ENCODE results near the gene GCKR. TPM values are rescaled to one million over a fixed set of nuclear protein-coding genes. Genes with fewer than 3 reads are reported as not detected.
A peak's percentile ranks its signal among the peaks of the same experiment; 100 is the strongest.

Gene GCKR
- total RNA-seq, 2 experiments from 2014 or later, result not detected

GRCh38 chr2:27494284-27494943 is 2.2 kb upstream of the GCKR start:
- H3K36me3 Mint-ChIP-seq (ENCODE audit: low read depth), result no peaks in the 10 kb centered on the region
- ChIA-PET POLR2A (no interaction called here), CTCF (no interaction called here)
- peaks cover 30% of the 10 kb centered on the region for H3K4me1 Mint-ChIP-seq
- H3K4me3 Mint-ChIP-seq, result peak overlapping the region; percentile 45
- H3K9me3 Mint-ChIP-seq, result no peaks in the 10 kb centered on the region
- no peak for DNase-seq
- peaks cover 53% of the 10 kb centered on the region for H3K27me3 Mint-ChIP-seq
- H3K27ac Mint-ChIP-seq, result no peak overlapping the region

GRCh38 chr2:27494944-27495554 is 1.6 kb upstream of the GCKR start, which contains the start of gene FNDC4:
Gene FNDC4 (minus strand): TSS chr2:27495200. CDS start chr2:27494679, 521 bp downstream.
- CTCF ChIA-PET, result no interaction called here
- H3K36me3 Mint-ChIP-seq (ENCODE audit: low read depth), result no peaks in the 10 kb centered on the region

GRCh38 chr2:27495840-27496356 is 741 bp upstream of the GCKR start:
- H3K36me3 Mint-ChIP-seq (ENCODE audit: low read depth), result no peaks in the 10 kb centered on the region
- POLR2A ChIA-PET, result no interaction called here
- no peak for DNase-seq
- H3K4me1 Mint-ChIP-seq, result peaks cover 18% of the 10 kb centered on the region
- CTCF ChIA-PET, result no interaction called here
- H3K27ac Mint-ChIP-seq, result no peak overlapping the region
- peak overlapping the region; percentile 59 for H3K4me3 Mint-ChIP-seq
- H3K27me3 Mint-ChIP-seq, result peaks cover 53% of the 10 kb centered on the region
- H3K9me3 Mint-ChIP-seq, result no peaks in the 10 kb centered on the region

More at GRCh38 chr2:27494944-27495554, 1.6 kb upstream of the GCKR start, which contains the start of gene FNDC4:
- Mint-ChIP-seq H3K27me3 (peaks cover 53% of the 10 kb centered on the region), H3K9me3 (no peaks in the 10 kb centered on the region), H3K4me3 (peak within 1 kb of the TSS; percentile 59), H3K27ac (no peak within 1 kb of the TSS), H3K4me1 (peaks cover 24% of the 10 kb centered on the region)
- peak; percentile 25 for DNase-seq
- POLR2A ChIA-PET, result no interaction called here

- CTCF ChIA-PET, result no interaction called here
- H3K27ac Mint-ChIP-seq, result no peak overlapping the region
- no peaks in the 10 kb centered on the region for H3K9me3 Mint-ChIP-seq
- no peak for DNase-seq
- H3K4me1 Mint-ChIP-seq, result peaks cover 14% of the 10 kb centered on the region
- H3K36me3 Mint-ChIP-seq (ENCODE audit: low read depth), result no peaks in the 10 kb centered on the region
- no peak overlapping the region for H3K4me3 Mint-ChIP-seq
- H3K27me3 Mint-ChIP-seq, result peaks cover 53% of the 10 kb centered on the region
- POLR2A ChIA-PET, result no interaction called here
These were observed 619 bp downstream of the GCKR start for GRCh38 chr2:27497288-27497627.

- POLR2A ChIA-PET, result no interaction called here
- no peaks in the 10 kb centered on the region for H3K9me3 Mint-ChIP-seq
- no peak overlapping the region for H3K27ac Mint-ChIP-seq
- H3K4me1 Mint-ChIP-seq, result peaks cover 10% of the 10 kb centered on the region
- CTCF ChIA-PET, result no interaction called here
- peaks cover 45% of the 10 kb centered on the region for H3K27me3 Mint-ChIP-seq
- no peaks in the 10 kb centered on the region for H3K36me3 Mint-ChIP-seq (ENCODE audit: low read depth)
- no peak overlapping the region for H3K4me3 Mint-ChIP-seq
- DNase-seq, result no peak
These were observed 2.3 kb downstream of the GCKR start for GRCh38 chr2:27498975-27499374.

GRCh38 chr2:27501042-27501441 is 4.4 kb downstream of the GCKR start:
- no peaks in the 10 kb centered on the region for H3K36me3 Mint-ChIP-seq (ENCODE audit: low read depth)
- H3K27me3 Mint-ChIP-seq, result peaks cover 30% of the 10 kb centered on the region
- POLR2A ChIA-PET, result no interaction called here
- H3K4me1 Mint-ChIP-seq, result peaks cover under 1% of the 10 kb centered on the region
- H3K27ac Mint-ChIP-seq, result no peak overlapping the region
- no peaks in the 10 kb centered on the region for H3K9me3 Mint-ChIP-seq
- no peak overlapping the region for H3K4me3 Mint-ChIP-seq
- DNase-seq, result no peak
- CTCF ChIA-PET, result no interaction called here

GRCh38 chr2:27502142-27502541 is 5.5 kb downstream of the GCKR start:
- Mint-ChIP-seq H3K36me3 (ENCODE audit: low read depth) (no peaks in the 10 kb centered on the region), H3K9me3 (no peaks in the 10 kb centered on the region), H3K27ac (no peak overlapping the region), H3K4me3 (no peak overlapping the region), H3K4me1 (no peaks in the 10 kb centered on the region), H3K27me3 (peaks cover 20% of the 10 kb centered on the region)
- POLR2A ChIA-PET, result no interaction called here
- CTCF ChIA-PET, result no interaction called here
- no peak for DNase-seq

GRCh38 chr2:27506587-27506986 is 9.9 kb downstream of the GCKR start:
- CTCF ChIA-PET, result no interaction called here
- Mint-ChIP-seq H3K4me1 (no peaks in the 10 kb centered on the region), H3K4me3 (no peak overlapping the region), H3K36me3 (ENCODE audit: low read depth) (no peaks in the 10 kb centered on the region), H3K27ac (no peak overlapping the region), H3K9me3 (no peaks in the 10 kb centered on the region), H3K27me3 (peaks cover 4% of the 10 kb centered on the region)
- DNase-seq, result no peak
- POLR2A ChIA-PET, result no interaction called here

GRCh38 chr2:27507293-27507692 is 10.7 kb downstream of the GCKR start:
- no peaks in the 10 kb centered on the region for H3K36me3 Mint-ChIP-seq (ENCODE audit: low read depth)
- H3K4me1 Mint-ChIP-seq, result no peaks in the 10 kb centered on the region
- ChIA-PET POLR2A (no interaction called here), CTCF (no interaction called here)
- no peak for DNase-seq
- no peaks in the 10 kb centered on the region for H3K9me3 Mint-ChIP-seq
- H3K27ac Mint-ChIP-seq, result no peak overlapping the region
- no peak overlapping the region for H3K4me3 Mint-ChIP-seq
- H3K27me3 Mint-ChIP-seq, result peaks cover 6% of the 10 kb centered on the region

GRCh38 chr2:27509326-27509725 is 12.7 kb downstream of the GCKR start:
- no peak overlapping the region for H3K4me3 Mint-ChIP-seq
- H3K4me1 Mint-ChIP-seq, result no peaks in the 10 kb centered on the region
- H3K36me3 Mint-ChIP-seq (ENCODE audit: low read depth), result no peaks in the 10 kb centered on the region
- no peak for DNase-seq
- H3K27ac Mint-ChIP-seq, result no peak overlapping the region
- peaks cover 12% of the 10 kb centered on the region for H3K27me3 Mint-ChIP-seq
- POLR2A ChIA-PET, result no interaction called here
- CTCF ChIA-PET, result interaction anchor here (0.6 kb wide), 1 partner anchor 310 kb away, joined by 3 read pairs; no protein-coding TSS in a partner anchor
- no peaks in the 10 kb centered on the region for H3K9me3 Mint-ChIP-seq

GRCh38 chr2:27518113-27518781 is 21.6 kb downstream of the GCKR start:
- Mint-ChIP-seq H3K27me3 (peaks cover 3% of the 10 kb centered on the region), H3K4me3 (no peak overlapping the region), H3K4me1 (no peaks in the 10 kb centered on the region), H3K9me3 (no peaks in the 10 kb centered on the region), H3K36me3 (ENCODE audit: low read depth) (no peaks in the 10 kb centered on the region), H3K27ac (no peak overlapping the region)
- DNase-seq, result no peak
- ChIA-PET POLR2A (interaction anchor here (0.9 kb wide), 1 partner anchor 147 kb away, joined by 4 read pairs; the partner anchor contains the start of genes EIF2B4 and SNX17), CTCF (no interaction called here)

GRCh38 chr2:27518782-27519113 is 22.1 kb downstream of the GCKR start:
- H3K27me3 Mint-ChIP-seq, result peaks cover 5% of the 10 kb centered on the region
- no peak for DNase-seq
- CTCF ChIA-PET, result no interaction called here
- no peak overlapping the region for H3K27ac Mint-ChIP-seq
- no peak overlapping the region for H3K4me3 Mint-ChIP-seq
- POLR2A ChIA-PET, result interaction anchor here (0.9 kb wide), 1 partner anchor 148 kb away, joined by 4 read pairs; the partner anchor contains the start of genes EIF2B4 and SNX17
- H3K4me1 Mint-ChIP-seq, result no peaks in the 10 kb centered on the region
- no peaks in the 10 kb centered on the region for H3K36me3 Mint-ChIP-seq (ENCODE audit: low read depth)
- no peaks in the 10 kb centered on the region for H3K9me3 Mint-ChIP-seq

GRCh38 chr2:27520316-27520715 is 23.7 kb downstream of the GCKR start:
- Mint-ChIP-seq H3K9me3 (no peaks in the 10 kb centered on the region), H3K27ac (no peak overlapping the region), H3K27me3 (peaks cover 6% of the 10 kb centered on the region), H3K36me3 (ENCODE audit: low read depth) (no peaks in the 10 kb centered on the region), H3K4me3 (no peak overlapping the region), H3K4me1 (no peaks in the 10 kb centered on the region)
- POLR2A ChIA-PET, result no interaction called here
- DNase-seq, result no peak
- CTCF ChIA-PET, result no interaction called here
